Hair follicular keratinocyte (primary cell): ENCODE data around the gene ZNF391. TPM values are rescaled to one million over a fixed set of nuclear protein-coding genes. Genes with fewer than 3 reads are reported as not detected.

Experiments used
- total RNA-seq: library from RNA; depleted of rRNA; stranded (reverse); fragments of >200 nt; gene quantifications from 2 replicates; pipeline ENCODE4 v1.2.3, GENCODE V29; 2015

Gene ZNF391
- total RNA-seq = 1.2 and 2.5 TPM in 2 replicates

GRCh38 chr6:27388293-27389197, at the start of gene ZNF391:
Gene ZNF391, plus strand, starts transcription at chr6:27388759. Its CDS starts 11,612 bp downstream, at chr6:27400371.

Other genes with a start within 250 kb of the ZNF391 start
- gene PRSS16, start 141.1 kb upstream of the ZNF391 start, total RNA-seq = 6.2 and 12.2 TPM in 2 replicates
- not detected in 2 replicates for gene POM121L2, start 76.5 kb upstream of the ZNF391 start, total RNA-seq
- gene ZNF184, start 84.3 kb downstream of the ZNF391 start, total RNA-seq = 3.1 and 3.4 TPM in 2 replicates